NCI-H146 treated with DMSO at 0.1 percent for 48 hours (cell line): ENCODE results near the gene HLA-G.
"Not testable (repeated sequence)": the region's sequence is repeated elsewhere in the genome, so short reads cannot be mapped to it uniquely, and the experiment has no call there.

Experiments used
- DNase-seq: peaks from one replicate; lab custom pipeline; 2025; ENCODE audit not compliant: unreplicated experiment; lab: John Stamatoyannopoulos, UW

HLA-G gene

GRCh38 chr6:29864037-29864810 is 36.6 kb downstream of the HLA-G start:
- DNase-seq, result no peak

GRCh38 chr6:29865631-29866030 is 38.0 kb downstream of the HLA-G start:
- no peak for DNase-seq

GRCh38 chr6:29870104-29870503 is 42.5 kb downstream of the HLA-G start:
- no peak for DNase-seq

GRCh38 chr6:29872791-29873190 is 45.2 kb downstream of the HLA-G start:
- no peak for DNase-seq

- DNase-seq, result no peak
These were observed 47.6 kb downstream of the HLA-G start for GRCh38 chr6:29875257-29875656.

GRCh38 chr6:29875734-29876133 is 48.1 kb downstream of the HLA-G start:
- DNase-seq, result not testable (repeated sequence)
